ENCODE measurements around the gene MRPL20. TPM values are rescaled to one million over a fixed set of nuclear protein-coding genes. Genes with fewer than 3 reads are reported as not detected.

Gene MRPL20
- total and polyA plus RNA-seq, 9 of the 15 experiments (the other 6 are each of a cell fraction or from before 2014, with no cell fraction given) = 180 to 671 (median 229) TPM

GRCh38 chr1:1415751-1416150 is 8.7 kb upstream of the MRPL20 start (continued):
- TF ChIP-seq TSHZ1 (CRISPR knock-in tag; IDR thresholded peaks at IDR 0.05) (no peak), MNT (conservative IDR thresholded peaks at IDR 0.05) (no peak), PHTF2 (CRISPR knock-in tag; IDR thresholded peaks at IDR 0.05) (no peak), KLF6 (CRISPR knock-in tag; IDR thresholded peaks at IDR 0.05; ENCODE audit: borderline replicate concordance) (no peak), ZNF445 (CRISPR knock-in tag; IDR thresholded peaks at IDR 0.05; ENCODE audit: low read depth) (no peak), SETDB1 (IDR thresholded peaks at IDR 0.05; ENCODE audit: low read length) (no peak), TAL1 (IDR thresholded peaks at IDR 0.05) (no peak), POLR2A (conservative IDR thresholded peaks at IDR 0.05) (no peak)
